Measurements from ENCODE around the gene RDH16.

The RDH16 gene

GRCh38 chr12:56957229-56958052 is at the start of gene RDH16:
Gene RDH16 (minus strand): TSS chr12:56957608. CDS start chr12:56957462, 146 bp downstream.
- DNase-seq, result no peak

GRCh38 chr12:57006809-57007475 is 49.5 kb upstream of the RDH16 start:
- no peak for DNase-seq

- peak; percentile 61 for DNase-seq
Observed at GRCh38 chr12:57005980-57006808, 48.8 kb upstream of the RDH16 start, which contains the start of gene ZBTB39. Gene ZBTB39 (minus strand): TSS chr12:57006546. CDS start chr12:57004917, 1,629 bp downstream.

GRCh38 chr12:57004651-57005050 is 47.2 kb upstream of the RDH16 start:
- no peak for DNase-seq

- DNase-seq, result no peak
Observed at GRCh38 chr12:57003395-57003794, 46.0 kb upstream of the RDH16 start.

- peak; percentile 53 for DNase-seq
Observed at GRCh38 chr12:57001448-57001906, 44.1 kb upstream of the RDH16 start.

- DNase-seq, result no peak
Observed at GRCh38 chr12:57000393-57000792, 43.0 kb upstream of the RDH16 start.

- DNase-seq, result no peak
Observed at GRCh38 chr12:56999456-56999855, 42.0 kb upstream of the RDH16 start.

- no peak for DNase-seq
Observed at GRCh38 chr12:56998981-56999380, 41.6 kb upstream of the RDH16 start.

- no peak for DNase-seq
Observed at GRCh38 chr12:56998316-56998715, 40.9 kb upstream of the RDH16 start.

GRCh38 chr12:56996793-56997545 is 39.6 kb upstream of the RDH16 start:
- no peak for DNase-seq

- DNase-seq, result no peak
Observed at GRCh38 chr12:56995930-56996496, 38.6 kb upstream of the RDH16 start.

GRCh38 chr12:56995201-56995929 is 38.0 kb upstream of the RDH16 start:
- no peak for DNase-seq

GRCh38 chr12:56994231-56994746 is 36.9 kb upstream of the RDH16 start:
- DNase-seq, result no peak

GRCh38 chr12:56993346-56993745 is 35.9 kb upstream of the RDH16 start:
- no peak for DNase-seq

GRCh38 chr12:56991319-56992246 is 34.2 kb upstream of the RDH16 start:
- no peak for DNase-seq

- DNase-seq, result no peak
Observed at GRCh38 chr12:56990648-56991318, 33.4 kb upstream of the RDH16 start.

- DNase-seq, result no peak
Observed at GRCh38 chr12:56989861-56990610, 32.6 kb upstream of the RDH16 start.
